ENCODE data around the gene CHCHD6.

Gene CHCHD6

GRCh38 chr3:126922466-126922865, 218.4 kb downstream of the CHCHD6 start:
- no peak for DNase-seq (ENCODE audit: low read depth, low spot score)

GRCh38 chr3:126923423-126923822, 219.4 kb downstream of the CHCHD6 start:
- no peak for DNase-seq (ENCODE audit: low read depth, low spot score)

GRCh38 chr3:126923895-126924294, 219.9 kb downstream of the CHCHD6 start:
- DNase-seq (ENCODE audit: low read depth, low spot score): no peak

- DNase-seq (ENCODE audit: low read depth, low spot score): no peak
These were observed 220.4 kb downstream of the CHCHD6 start for GRCh38 chr3:126924458-126924857.

DNA sequence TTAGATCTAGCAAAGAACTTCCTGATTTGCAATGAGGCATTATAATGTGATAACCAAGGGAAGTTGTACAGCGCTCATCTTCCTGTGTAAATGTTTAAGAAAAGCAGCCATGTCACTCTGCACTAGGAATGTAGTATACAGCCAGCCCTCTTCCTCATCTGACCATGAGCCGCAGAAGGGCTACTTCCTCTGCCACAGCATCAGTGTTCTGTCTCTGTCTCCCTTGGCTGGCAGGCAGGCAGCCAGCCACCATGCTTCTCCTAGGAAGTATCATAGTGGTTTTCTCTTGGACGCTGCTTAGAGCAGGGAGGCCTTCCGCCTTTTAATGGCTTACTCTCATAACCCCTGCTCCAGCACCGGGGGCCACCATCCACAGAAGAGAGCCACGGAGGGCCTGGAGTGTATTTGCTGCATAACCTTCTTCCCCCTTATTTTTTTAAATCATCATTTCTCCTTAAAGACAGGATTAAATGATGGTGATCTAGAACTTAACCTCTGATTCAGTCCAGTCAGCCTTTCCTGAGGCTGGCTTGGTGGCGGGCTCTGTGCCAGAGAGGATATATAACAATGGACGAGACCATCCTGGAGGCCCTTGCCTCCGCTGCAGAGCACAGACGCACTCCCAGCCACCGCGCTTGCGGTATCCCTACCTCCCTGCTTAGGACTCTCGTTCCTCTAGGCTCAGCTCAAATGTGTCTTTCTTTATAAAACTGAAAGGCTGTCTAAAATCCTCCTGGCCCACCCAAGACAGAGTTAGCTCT, 221.6 kb downstream of the CHCHD6 start:
- DNase-seq (ENCODE audit: low read depth, low spot score): no peak

DNA sequence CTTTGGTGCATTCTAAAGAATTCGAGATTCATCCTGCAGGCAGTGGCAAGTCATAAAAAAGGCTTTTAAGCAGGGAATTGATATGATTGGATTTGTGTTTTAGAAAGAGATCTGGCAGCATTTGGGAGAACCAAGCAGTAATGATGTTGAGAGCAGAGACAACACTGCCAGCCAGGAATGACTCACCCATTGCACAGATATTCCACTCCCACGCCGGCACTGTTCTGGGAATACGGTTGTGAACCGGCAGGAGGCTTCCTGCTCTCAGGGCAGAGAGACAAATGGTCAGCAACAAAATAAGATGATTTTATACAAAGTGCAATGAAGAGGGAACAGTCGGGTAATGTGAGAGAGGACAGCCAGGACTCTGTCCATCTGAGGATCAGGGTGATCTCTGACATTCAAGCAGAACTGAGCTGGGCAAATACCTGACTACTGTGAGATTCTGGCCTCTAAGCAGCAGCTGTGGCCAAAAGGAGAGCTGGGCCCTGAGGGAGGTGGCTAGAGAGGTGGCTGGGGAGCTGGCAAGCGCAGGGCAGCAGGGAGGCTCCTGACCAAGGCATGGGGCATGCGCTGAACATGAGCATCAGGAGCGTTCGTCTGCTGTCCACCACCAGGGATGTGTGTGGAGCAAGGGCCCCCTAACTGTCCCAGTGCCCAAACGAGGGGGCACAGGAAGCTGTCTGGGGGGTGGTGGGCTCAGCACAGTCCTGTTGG, 222.8 kb downstream of the CHCHD6 start:
- DNase-seq (ENCODE audit: low read depth, low spot score): peak; percentile 85

GRCh38 chr3:126927401-126927750, 223.3 kb downstream of the CHCHD6 start:
- no peak for DNase-seq (ENCODE audit: low read depth, low spot score)

DNA sequence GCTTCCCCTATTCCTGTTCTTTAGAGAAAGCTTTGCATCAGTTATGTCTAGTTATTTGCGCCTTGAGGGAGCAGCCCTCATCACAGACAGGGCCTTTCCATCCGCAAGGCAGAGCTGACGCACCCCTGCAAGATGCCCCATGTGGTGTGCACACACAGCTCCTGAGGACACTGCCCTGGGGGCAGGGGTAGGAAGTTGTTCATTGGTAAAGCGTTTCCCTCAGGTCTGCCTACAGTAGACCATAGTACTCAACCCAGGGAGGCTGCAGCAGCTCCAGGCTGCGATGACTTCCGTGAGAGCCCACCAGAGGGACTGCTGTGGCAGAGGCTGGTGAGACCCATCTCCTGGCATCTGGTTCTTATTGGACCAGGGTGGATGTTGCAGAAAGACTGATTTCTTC, 223.8 kb downstream of the CHCHD6 start:
- no peak for DNase-seq (ENCODE audit: low read depth, low spot score)

DNA sequence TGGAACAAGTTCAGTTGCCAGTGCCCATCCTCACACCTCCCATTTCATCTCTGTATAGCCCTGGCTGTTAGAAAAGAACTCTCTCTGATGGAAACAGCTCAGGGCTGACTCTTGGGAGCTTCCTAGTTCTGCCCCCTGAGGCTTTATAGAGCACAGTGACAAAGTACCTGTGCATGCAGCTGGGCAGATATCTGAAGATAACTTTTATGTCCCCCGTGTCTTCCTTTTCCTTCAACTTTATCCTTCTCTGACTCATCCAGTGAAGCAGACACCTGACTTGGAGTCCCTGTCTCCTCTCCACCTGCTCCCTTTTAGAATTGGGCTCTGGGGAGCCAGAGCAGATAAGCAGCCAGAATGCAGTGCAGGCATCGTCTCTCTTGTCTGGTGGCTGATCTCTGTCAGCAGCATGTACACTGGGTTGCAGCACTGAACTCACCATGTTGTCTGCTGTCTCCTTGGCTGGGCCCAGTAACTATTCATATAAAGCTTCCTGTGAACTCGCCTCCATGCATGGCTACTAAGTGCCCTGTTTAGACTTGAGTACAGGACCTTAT, 225.0 kb downstream of the CHCHD6 start:
- no peak for DNase-seq (ENCODE audit: low read depth, low spot score)

DNA sequence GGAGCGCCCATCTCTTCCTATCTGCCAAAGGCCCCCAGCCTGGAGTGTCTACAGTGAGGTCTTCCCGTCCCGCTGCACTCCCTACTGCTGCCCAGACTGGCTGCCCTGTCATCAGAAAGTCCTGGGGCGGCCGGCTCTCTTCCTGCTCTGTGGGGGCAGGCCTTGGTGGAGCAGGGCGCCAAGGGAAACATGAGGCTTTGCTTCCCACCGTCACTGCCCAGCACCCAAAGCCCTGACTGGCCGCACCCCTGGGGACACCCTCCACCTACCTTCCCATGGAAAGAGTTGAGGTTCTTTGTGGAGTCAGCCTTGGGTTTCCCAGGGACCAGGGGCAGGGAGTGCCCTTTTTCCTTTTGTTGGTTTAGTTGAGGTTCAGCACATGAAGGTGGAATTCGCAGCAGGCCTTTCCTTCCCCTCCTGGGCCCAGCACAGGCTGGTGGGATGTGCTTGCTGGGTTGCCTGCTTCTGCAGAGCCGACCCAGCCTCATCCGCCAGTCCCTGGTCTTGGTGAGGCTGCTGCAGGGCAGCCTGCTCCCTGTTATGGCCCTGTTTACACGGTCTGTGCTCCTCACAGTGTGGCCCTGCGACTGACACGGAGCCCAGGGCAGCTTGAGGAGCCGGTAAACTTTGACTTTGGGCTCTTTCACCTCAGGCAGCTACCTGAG, 227.0 kb downstream of the CHCHD6 start:
- no peak for DNase-seq (ENCODE audit: low read depth, low spot score)

GRCh38 chr3:126931806-126932187, 227.8 kb downstream of the CHCHD6 start:
- DNase-seq (ENCODE audit: low read depth, low spot score): no peak

GRCh38 chr3:126932188-126932931, 228.3 kb downstream of the CHCHD6 start:
- peak; percentile 72 for DNase-seq (ENCODE audit: low read depth, low spot score)

DNA sequence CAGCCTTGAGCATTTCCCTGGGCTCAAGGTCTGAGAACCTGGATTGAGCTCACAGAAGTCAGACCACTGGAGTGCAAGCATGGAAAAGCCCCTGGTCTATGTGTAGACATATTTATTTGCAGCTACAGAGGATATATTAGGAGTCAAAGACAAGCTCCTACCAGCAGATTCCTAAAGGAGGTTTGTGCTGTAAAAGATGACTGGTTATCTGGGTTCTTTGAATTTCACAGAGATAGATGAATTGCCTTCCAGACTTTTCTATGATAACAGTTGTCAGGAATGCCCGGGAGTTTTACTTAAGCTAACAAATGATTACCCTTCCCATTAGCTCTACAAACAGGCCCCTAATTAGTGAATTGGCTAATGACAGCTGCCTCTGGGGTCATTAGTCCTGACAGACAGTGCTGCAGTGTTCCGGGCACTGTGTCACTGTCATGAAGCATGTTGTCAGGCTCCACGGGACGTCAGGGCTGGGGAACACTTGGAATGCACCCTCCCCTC, 230.0 kb downstream of the CHCHD6 start:
- DNase-seq (ENCODE audit: low read depth, low spot score): peak; percentile 44

DNA sequence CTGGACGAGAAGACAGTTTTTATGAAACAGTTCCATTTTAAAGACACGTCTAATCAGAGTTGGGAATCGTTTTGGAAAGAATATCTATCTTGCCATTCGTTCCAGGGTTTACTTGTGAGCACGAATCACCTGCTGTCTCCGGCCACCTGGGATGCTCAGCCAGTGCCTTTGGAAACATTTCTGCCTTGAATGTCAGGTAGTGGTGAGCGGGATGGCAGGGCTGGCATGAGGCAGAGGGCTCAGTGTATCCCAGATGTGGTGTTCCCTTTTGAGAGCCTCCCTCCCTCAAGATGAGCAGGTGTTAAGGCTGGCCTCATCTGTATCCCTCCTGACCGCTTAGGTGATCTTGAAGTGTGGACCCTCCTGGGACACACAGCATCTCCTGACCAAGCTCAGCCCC, 231.0 kb downstream of the CHCHD6 start:
- no peak for DNase-seq (ENCODE audit: low read depth, low spot score)

DNA sequence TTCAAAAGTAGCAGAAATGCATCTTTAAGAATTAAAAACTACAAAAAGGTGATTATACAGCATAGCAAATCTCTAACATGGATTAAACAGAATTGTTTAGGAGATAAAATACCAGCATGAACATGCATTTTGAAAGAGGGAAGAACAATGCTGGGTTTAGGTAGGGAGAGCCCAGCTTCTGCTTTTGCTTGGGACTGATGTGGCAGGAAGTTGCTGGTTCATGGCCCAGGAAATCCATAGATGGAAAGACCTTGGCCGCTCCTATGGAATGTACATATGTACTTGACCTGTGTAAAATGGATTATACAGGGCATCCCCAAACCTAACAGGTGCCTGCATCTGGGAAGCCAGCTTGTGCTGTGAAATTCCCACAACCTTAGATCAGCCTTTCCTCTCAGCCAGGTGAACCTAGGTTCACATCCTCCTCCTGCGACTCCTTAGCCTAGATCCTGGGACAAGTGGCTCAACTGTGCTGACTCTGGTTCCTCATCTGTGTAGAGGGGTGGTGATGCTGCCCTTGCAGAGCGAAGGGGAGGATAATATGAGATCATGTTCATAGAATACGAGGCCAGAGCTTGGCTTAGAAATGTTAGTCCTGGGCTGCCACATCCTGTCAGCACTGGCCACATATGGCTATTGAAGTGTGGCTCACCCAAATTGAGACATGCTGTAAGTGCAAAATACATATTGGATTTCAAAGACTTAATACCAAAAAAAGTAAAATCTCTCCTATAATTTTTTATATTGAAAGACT, 231.9 kb downstream of the CHCHD6 start:
- no peak for DNase-seq (ENCODE audit: low read depth, low spot score)

DNA sequence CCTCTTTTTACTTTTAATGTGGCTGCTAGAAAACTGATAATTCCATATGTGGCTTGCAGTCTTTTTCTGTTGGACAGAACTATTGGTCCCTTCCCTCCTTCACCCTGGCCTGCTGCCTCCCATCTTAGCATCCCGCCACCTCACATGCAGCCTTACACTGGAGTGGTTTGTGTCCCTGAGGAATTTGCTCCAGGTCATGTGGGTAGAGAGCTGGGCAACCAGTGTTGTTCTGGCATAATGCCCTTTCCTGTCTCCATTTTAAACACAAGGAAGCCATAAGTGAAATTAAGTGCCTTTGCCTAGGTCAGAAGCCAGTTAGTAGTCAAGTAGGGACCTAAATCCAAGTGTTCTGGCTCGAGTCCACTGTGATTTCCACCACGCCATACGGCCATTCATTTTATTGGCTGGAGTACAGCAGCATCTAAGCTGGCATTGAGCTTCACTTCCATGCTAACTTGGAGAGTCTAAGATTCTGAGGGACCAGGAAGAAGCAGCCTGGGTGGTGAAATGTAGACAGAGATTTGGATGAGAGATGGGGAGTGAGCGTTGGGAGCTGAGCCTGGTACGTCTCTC, 232.9 kb downstream of the CHCHD6 start:
- DNase-seq (ENCODE audit: low read depth, low spot score): no peak

- DNase-seq (ENCODE audit: low read depth, low spot score): no peak
These were observed 233.5 kb downstream of the CHCHD6 start for GRCh38 chr3:126937533-126937932.

DNA sequence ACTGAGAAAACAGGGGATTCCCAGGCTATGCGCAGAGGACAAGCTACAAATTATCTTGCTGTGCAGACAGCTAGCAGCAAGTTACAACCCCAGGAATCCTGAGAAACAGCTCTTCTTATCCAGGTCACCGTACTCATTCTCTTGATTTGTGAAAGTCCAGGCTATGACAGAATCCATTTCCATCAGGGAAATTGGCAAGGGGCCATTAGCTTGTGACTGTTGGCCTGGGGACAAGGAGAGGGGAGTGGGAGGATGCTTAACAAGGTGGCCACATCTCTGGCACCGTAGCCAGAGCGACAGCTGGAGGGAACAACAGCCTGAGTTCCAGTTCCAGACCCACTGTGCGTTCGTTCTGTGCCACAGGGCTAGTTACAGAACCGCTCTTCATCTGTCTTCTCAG, 233.9 kb downstream of the CHCHD6 start:
- no peak for DNase-seq (ENCODE audit: low read depth, low spot score)

DNA sequence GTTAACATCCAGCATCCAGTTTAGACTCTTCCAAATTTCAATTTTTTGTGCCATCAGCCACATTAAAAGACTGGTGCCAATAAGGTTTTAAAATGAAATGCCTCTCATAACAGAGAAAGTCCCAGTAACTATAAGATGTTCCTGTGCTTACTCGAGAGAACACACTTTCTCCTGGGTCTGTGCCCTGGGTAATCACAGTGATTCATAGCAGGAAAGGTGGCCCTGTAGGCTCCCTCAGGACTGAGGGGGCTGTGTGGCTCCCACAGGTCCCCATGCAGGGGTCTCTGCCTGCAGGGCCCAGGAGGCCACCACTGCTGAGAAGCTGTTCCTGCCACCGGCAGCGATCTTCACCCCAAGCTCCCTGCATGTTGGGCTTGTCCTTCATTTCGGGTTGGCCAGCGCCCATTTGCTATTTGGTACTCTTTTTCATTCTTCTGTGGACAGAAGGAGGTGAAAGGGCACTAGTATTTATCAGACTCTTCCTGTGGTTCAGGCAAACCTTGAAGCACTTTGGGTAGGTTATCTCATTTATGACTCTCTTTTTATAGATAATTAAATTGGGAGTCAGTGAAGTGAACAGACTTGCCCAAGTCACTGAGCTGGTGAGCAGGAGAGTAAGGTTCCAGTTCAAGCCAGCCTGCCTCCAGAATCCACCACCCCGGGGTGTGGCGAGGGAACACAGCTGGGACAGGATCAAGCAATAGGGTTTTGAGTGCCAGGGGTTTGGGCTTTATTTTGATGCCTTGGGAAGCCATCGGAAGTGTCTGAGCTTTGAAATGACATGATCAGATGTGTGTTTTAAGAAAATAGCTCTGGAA, 234.7 kb downstream of the CHCHD6 start:
- no peak for DNase-seq (ENCODE audit: low read depth, low spot score)

DNA sequence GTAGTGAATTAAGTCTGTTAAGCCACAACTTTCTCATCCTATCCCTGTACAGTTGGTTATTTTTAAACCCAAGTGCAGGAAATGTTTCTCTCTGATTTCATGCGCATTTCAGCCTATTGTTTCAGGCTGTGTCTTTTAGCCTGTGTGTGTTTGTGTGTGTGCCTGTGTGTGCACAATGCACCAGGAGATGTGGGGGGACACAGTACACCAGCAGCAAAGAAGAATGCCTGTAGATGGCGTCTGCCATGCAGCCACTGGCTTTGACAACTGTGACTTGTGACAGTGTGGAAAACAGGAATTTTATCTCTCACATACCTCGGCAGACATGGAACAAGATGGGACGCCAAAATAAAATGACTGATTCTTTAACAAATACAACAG, 235.3 kb downstream of the CHCHD6 start:
- DNase-seq (ENCODE audit: low read depth, low spot score): no peak
